Measurements from ENCODE around the gene FES. TPM values are rescaled to one million over a fixed set of nuclear protein-coding genes. Genes with fewer than 3 reads are reported as not detected.

FES gene
- total RNA-seq, 1 donor from 2014 or later = 36.2 TPM

- no peak for DNase-seq (ENCODE audit: low spot score)
These were observed 8.3 kb upstream of the FES start for GRCh38 chr15:90876046-90876445.

- DNase-seq (ENCODE audit: low spot score) = no peak
These were observed 7.7 kb upstream of the FES start for GRCh38 chr15:90876512-90877170.

- no peak for DNase-seq (ENCODE audit: low spot score)
These were observed 7.0 kb upstream of the FES start for GRCh38 chr15:90877315-90877714.

- no peak for DNase-seq (ENCODE audit: low spot score)
These were observed 6.3 kb upstream of the FES start for GRCh38 chr15:90877996-90878395.

GRCh38 chr15:90878660-90879059, 5.6 kb upstream of the FES start:
- DNase-seq (ENCODE audit: low spot score) = no peak

GRCh38 chr15:90879730-90880366, 4.5 kb upstream of the FES start:
- no peak for DNase-seq (ENCODE audit: low spot score)

GRCh38 chr15:90880381-90881145, 3.7 kb upstream of the FES start:
- no peak for DNase-seq (ENCODE audit: low spot score)

- DNase-seq (ENCODE audit: low spot score) = no peak
These were observed 2.9 kb upstream of the FES start for GRCh38 chr15:90881181-90881977.

GRCh38 chr15:90881978-90882721, 2.2 kb upstream of the FES start:
- peak; percentile 46 for DNase-seq (ENCODE audit: low spot score)

GRCh38 chr15:90882781-90883525, 1.4 kb upstream of the FES start:
- no peak for DNase-seq (ENCODE audit: low spot score)

- peak; percentile 48 for DNase-seq (ENCODE audit: low spot score)
These were observed 753 bp upstream of the FES start for GRCh38 chr15:90883526-90883975.

GRCh38 chr15:90884719-90885431, 571 bp downstream of the FES start:
- DNase-seq (ENCODE audit: low spot score) = peak; percentile 46

GRCh38 chr15:90885432-90886290, 1.4 kb downstream of the FES start:
- peak; percentile 81 for DNase-seq (ENCODE audit: low spot score)

GRCh38 chr15:90886291-90886614, 1.9 kb downstream of the FES start:
- DNase-seq (ENCODE audit: low spot score) = no peak

GRCh38 chr15:90887037-90887481, 2.8 kb downstream of the FES start:
- DNase-seq (ENCODE audit: low spot score) = no peak

- no peak for DNase-seq (ENCODE audit: low spot score)
These were observed 5.0 kb downstream of the FES start for GRCh38 chr15:90889313-90889730.

GRCh38 chr15:90889736-90890456, 5.6 kb downstream of the FES start:
- no peak for DNase-seq (ENCODE audit: low spot score)

GRCh38 chr15:90890839-90891238, 6.5 kb downstream of the FES start:
- DNase-seq (ENCODE audit: low spot score) = no peak

All from ureter (tissue), 1 donor.